Panc1 (cell line): Measurements from ENCODE around the gene MYO7B.

Source experiments
- POLR2AphosphoS5 ChIP-seq: IDR thresholded peaks from 2 replicates; pipeline ENCODE4 v1.6.1; 2012; ENCODE audit warnings: mild to moderate bottlenecking, low read depth, low read length, moderate library complexity
- SIN3A ChIP-seq: IDR thresholded peaks from 2 replicates; pipeline ENCODE4 v1.6.1; 2012; ENCODE audit warnings: low read depth, mild to moderate bottlenecking, low read length, moderate library complexity, borderline replicate concordance; ENCODE audit not compliant: insufficient read depth
- TCF7L2 ChIP-seq: IDR thresholded peaks from 2 replicates; pipeline ENCODE4 v1.6.1; 2011; ENCODE audit warnings: mild to moderate bottlenecking, low read depth, low read length, inconsistent platforms
- TF ChIP-seq, protein P1 (sequence below): fragments of 450-650 bp; IDR thresholded peaks from 2 replicates; pipeline ENCODE4 v1.5.1; 2017; ENCODE audit warnings: mild to moderate bottlenecking
- TF ChIP-seq, protein P2 (sequence below), 2 experiments: IDR thresholded peaks; 2 replicates each; pipeline ENCODE4 v1.6.1; 2011 to 2012; ENCODE audit warnings: low read depth in 2 of 2, control low read depth in 1 of 2, low read length in 1 of 2, mild to moderate bottlenecking in 1 of 2, moderate library complexity in 1 of 2; ENCODE audit not compliant: insufficient read depth in 1 of 2

DNA sequence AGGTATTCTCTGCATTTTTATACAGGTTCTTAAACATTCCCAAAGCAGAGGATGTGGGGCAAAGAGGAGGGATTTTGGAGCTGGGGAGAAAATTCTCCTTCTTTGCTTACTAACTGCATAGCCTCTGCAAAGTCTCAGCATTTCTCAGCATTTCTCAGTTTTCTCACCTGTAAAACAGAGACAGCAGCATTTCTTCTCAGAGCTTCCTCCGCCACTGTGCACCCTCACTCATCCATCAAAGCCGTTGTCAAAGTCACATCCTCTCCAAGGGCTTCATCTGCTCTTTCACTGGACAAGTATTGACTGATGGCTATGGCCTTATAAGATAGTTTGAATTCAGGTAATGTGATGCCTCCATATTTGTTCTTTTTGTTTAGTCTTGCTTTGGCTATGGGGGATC lies 17.4 kb downstream of the MYO7B start:
- TF ChIP-seq POLR2AphosphoS5 (no peak), TCF7L2 (no peak), SIN3A (no peak)
- TF ChIP-seq, protein P1, sequence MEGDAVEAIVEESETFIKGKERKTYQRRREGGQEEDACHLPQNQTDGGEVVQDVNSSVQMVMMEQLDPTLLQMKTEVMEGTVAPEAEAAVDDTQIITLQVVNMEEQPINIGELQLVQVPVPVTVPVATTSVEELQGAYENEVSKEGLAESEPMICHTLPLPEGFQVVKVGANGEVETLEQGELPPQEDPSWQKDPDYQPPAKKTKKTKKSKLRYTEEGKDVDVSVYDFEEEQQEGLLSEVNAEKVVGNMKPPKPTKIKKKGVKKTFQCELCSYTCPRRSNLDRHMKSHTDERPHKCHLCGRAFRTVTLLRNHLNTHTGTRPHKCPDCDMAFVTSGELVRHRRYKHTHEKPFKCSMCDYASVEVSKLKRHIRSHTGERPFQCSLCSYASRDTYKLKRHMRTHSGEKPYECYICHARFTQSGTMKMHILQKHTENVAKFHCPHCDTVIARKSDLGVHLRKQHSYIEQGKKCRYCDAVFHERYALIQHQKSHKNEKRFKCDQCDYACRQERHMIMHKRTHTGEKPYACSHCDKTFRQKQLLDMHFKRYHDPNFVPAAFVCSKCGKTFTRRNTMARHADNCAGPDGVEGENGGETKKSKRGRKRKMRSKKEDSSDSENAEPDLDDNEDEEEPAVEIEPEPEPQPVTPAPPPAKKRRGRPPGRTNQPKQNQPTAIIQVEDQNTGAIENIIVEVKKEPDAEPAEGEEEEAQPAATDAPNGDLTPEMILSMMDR, result no peak
- TF ChIP-seq, protein P2, sequence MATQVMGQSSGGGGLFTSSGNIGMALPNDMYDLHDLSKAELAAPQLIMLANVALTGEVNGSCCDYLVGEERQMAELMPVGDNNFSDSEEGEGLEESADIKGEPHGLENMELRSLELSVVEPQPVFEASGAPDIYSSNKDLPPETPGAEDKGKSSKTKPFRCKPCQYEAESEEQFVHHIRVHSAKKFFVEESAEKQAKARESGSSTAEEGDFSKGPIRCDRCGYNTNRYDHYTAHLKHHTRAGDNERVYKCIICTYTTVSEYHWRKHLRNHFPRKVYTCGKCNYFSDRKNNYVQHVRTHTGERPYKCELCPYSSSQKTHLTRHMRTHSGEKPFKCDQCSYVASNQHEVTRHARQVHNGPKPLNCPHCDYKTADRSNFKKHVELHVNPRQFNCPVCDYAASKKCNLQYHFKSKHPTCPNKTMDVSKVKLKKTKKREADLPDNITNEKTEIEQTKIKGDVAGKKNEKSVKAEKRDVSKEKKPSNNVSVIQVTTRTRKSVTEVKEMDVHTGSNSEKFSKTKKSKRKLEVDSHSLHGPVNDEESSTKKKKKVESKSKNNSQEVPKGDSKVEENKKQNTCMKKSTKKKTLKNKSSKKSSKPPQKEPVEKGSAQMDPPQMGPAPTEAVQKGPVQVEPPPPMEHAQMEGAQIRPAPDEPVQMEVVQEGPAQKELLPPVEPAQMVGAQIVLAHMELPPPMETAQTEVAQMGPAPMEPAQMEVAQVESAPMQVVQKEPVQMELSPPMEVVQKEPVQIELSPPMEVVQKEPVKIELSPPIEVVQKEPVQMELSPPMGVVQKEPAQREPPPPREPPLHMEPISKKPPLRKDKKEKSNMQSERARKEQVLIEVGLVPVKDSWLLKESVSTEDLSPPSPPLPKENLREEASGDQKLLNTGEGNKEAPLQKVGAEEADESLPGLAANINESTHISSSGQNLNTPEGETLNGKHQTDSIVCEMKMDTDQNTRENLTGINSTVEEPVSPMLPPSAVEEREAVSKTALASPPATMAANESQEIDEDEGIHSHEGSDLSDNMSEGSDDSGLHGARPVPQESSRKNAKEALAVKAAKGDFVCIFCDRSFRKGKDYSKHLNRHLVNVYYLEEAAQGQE (IDR thresholded peaks at IDR 0.05; ENCODE audit: insufficient read depth in 1 of 2, low read depth in 2 of 2, low read length in 1 of 2), result no peak
